WI38 (cell line): ENCODE measurements around the gene RAB3IL1.

Source experiments
- H3K4me3 ChIP-seq: 2 replicates; pipeline ENCODE4 v1.5.1; 2011; ENCODE audit warnings: low read depth, mild to moderate bottlenecking, control low read depth, low read length
- CTCF ChIP-seq: IDR thresholded peaks from 2 replicates; pipeline ENCODE4 v1.5.1; 2012; ENCODE audit warnings: low read depth, mild to moderate bottlenecking, control low read depth, low read length

Gene RAB3IL1

GRCh38 chr11:61923166-61924063, 6.0 kb upstream of the RAB3IL1 start:
- TF ChIP-seq CTCF: no peak
- H3K4me3 ChIP-seq: 0 out of 2 replicates have a peak overlapping the region, but pooled peaks have one; percentile 6

- no peak overlapping the region for H3K4me3 ChIP-seq
- no peak for TF ChIP-seq CTCF
Observed at GRCh38 chr11:61922539-61922938, 5.2 kb upstream of the RAB3IL1 start.

- H3K4me3 ChIP-seq: no peak overlapping the region
- no peak for TF ChIP-seq CTCF
Observed at GRCh38 chr11:61921446-61921845, 4.1 kb upstream of the RAB3IL1 start.

- TF ChIP-seq CTCF: no peak
- no peak overlapping the region for H3K4me3 ChIP-seq
Observed at GRCh38 chr11:61919705-61920631, 2.6 kb upstream of the RAB3IL1 start.

- no peak for TF ChIP-seq CTCF
Observed at GRCh38 chr11:61918938-61919704, 1.8 kb upstream of the RAB3IL1 start.

GRCh38 chr11:61918251-61918937, 1.0 kb upstream of the RAB3IL1 start:
- no peak overlapping the region for H3K4me3 ChIP-seq
- no peak for TF ChIP-seq CTCF

More at GRCh38 chr11:61918938-61919704, 1.8 kb upstream of the RAB3IL1 start:
- H3K4me3 ChIP-seq: no peak overlapping the region
